GM10248 (cell line): ENCODE data around the gene NEUROD2.

Experiments used
- CTCF ChIA-PET: fragments of 300-600 bp; sonication (Branson Sonifier 250); formaldehyde crosslinking; extraction: SDS; loops from one replicate; lab custom pipeline; 2021; ENCODE audit warnings: antibody characterized with exemption; lab: Yijun Ruan, JAX
- POLR2A ChIA-PET: fragments of 350-650 bp; sonication (Branson Sonifier 250); formaldehyde crosslinking; extraction: SDS; loops from one replicate; lab custom pipeline; 2020; ENCODE audit warnings: antibody characterized with exemption; lab: Yijun Ruan, JAX
- DNase-seq: peaks from one replicate; pipeline ENCODE4 v3.0.0; 2012; ENCODE audit errors: extremely low spot score
- TF ChIP-seq, protein P1 (sequence below): IDR thresholded peaks from 2 replicates; pipeline ENCODE4 v1.5.1; 2012; ENCODE audit warnings: mild to moderate bottlenecking, low read depth; ENCODE audit errors: extremely low read depth, missing control alignments, control extremely low read depth

The NEUROD2 gene

DNA sequence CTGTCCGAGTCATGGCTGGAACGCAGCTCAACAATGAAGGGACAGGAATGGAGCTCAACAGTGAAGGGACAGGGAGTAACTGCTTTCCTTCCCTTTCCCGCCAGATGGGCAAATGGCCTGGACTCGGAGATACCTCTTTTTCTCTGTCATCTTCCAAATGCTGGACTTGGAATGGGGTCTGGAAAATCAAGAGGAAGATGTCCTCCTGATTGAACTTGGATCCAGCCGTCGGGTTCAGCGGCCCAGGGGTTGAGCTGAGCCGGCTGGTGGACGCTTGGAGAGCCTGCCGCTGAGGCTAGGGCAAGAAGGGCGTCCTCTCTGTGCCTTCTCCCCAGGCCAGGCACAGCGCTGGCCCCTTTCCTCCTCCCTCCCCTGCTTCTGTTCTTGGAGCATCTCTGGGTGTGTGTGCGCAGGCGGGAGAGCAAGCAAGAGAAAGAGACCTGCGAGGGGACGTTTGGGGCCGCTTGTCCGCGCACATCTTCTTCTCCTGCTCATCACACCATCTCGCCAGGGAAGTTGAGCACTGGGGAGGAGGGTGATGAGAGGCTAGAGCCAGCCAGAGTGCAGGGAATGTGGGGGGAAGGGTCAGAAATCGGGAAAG, 6.6 kb downstream of the NEUROD2 start:
- POLR2A ChIA-PET = no interaction called here

DNA sequence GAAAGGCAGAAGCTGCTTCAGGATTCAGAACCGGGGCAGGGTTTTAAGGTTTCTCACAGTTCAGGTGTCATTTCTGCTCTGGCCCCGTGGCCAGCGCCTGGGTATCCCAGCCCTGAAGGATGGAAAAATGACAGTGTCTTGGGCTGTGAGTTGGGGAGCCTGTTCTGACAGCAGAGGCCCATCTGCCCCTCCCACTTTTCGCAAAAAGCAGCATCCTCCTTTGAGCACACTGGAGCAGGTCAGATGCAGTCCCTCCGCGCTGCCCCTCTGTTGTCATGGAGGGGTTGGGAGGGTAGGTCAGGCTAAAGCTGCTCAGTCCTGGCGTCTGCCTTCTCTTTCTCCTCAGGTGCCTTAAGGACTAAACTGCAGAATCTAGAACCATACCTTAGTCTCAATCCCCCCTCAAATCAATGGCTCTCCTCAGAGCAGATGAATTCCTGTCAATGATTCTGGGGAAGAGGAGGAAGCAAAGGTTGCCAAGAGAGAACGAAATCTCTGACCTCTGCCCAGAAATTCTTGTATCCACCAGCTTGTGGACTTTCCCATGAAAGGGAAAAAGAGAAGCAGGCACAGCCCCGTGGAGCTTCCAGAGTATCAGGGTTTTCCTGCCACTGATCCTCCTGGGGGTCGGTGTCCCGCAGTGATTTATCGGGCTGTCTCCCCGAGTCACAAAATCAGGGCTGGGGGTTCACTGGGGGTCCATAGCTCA, 7.3 kb downstream of the NEUROD2 start:
- no peak for DNase-seq
- POLR2A ChIA-PET = no interaction called here
- CTCF ChIA-PET = interaction anchor here (1.2 to 5.9 kb wide), 6 partner anchors 11 to 52 kb away, joined by 3 to 50 read pairs (median 3); no protein-coding TSS in a partner anchor
- TF ChIP-seq, protein P1, sequence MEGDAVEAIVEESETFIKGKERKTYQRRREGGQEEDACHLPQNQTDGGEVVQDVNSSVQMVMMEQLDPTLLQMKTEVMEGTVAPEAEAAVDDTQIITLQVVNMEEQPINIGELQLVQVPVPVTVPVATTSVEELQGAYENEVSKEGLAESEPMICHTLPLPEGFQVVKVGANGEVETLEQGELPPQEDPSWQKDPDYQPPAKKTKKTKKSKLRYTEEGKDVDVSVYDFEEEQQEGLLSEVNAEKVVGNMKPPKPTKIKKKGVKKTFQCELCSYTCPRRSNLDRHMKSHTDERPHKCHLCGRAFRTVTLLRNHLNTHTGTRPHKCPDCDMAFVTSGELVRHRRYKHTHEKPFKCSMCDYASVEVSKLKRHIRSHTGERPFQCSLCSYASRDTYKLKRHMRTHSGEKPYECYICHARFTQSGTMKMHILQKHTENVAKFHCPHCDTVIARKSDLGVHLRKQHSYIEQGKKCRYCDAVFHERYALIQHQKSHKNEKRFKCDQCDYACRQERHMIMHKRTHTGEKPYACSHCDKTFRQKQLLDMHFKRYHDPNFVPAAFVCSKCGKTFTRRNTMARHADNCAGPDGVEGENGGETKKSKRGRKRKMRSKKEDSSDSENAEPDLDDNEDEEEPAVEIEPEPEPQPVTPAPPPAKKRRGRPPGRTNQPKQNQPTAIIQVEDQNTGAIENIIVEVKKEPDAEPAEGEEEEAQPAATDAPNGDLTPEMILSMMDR = no peak

More for the DNA sequence above, 6.6 kb downstream of the NEUROD2 start:
- CTCF ChIA-PET = interaction anchor here (1.3 to 5.9 kb wide), 5 partner anchors 21 to 52 kb away, joined by 3 to 50 read pairs (median 3); no protein-coding TSS in a partner anchor
- DNase-seq = no peak
- TF ChIP-seq, protein P1 = no peak

DNA sequence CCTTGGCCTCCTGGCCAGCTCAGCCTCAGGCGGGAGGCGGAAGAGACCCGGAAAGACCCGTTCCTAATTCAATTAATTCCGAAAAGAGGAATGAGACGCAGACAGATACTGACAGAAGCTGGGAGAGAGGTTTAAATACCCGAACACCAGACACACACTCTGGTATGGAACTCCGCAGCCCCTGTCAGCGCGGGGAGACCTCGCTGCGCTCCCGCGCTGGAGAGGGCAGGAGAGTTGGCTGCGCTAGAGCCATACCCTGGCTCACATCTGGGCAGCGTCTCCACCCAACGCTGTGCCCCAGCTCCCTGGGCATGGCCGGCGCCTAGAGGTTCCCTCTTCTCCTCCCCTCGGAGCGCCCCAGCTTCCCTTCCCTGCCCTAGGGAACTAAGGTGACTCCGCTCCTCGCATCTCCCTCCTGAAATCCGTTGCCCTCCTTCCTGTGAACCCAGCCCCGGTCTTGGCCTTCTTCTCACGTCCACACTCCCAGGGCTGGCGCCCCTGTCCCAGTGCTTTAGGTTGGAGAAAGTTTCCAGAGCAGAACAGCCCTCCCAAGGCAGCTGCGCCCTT, 8.0 kb downstream of the NEUROD2 start:
- no peak for DNase-seq
- POLR2A ChIA-PET = interaction anchor here (0.5 kb wide), 1 partner anchor 23 kb away, joined by 3 read pairs; no protein-coding TSS in a partner anchor
- TF ChIP-seq, protein P1 = no peak
- CTCF ChIA-PET = interaction anchor here (1.2 to 5.9 kb wide), 4 partner anchors 11 to 50 kb away, joined by 3 to 50 read pairs (median 4); no protein-coding TSS in a partner anchor

- DNase-seq = no peak
- CTCF ChIA-PET = interaction anchor here (1.2 to 5.9 kb wide), 3 partner anchors 10 to 23 kb away, joined by 3 to 50 read pairs (median 3); no protein-coding TSS in a partner anchor
- POLR2A ChIA-PET = interaction anchor here (0.5 kb wide), 1 partner anchor 23 kb away, joined by 3 read pairs; no protein-coding TSS in a partner anchor
- TF ChIP-seq, protein P1 = no peak
These were observed 8.6 kb downstream of the NEUROD2 start for GRCh38 chr17:39599004-39599664.

DNA sequence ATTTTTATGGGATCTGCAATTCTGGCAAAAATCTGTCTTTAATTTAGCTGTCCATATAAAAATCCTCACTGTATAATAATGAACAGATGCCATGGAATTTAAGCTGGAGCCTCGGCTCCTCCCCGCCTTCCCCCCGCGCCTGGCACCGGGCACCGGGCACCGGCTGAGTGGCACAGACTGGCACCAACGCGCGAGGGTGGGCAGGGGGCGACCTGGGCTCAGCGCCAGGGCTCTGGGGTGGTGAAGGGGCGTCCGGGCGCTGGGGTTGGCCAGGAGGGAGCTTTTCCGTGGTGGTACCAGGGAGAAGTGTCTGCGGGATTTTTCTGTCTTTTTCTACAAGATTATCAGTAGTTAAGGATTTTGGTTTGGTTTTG, 9.1 kb downstream of the NEUROD2 start:
- DNase-seq = no peak
- CTCF ChIA-PET = interaction anchor here (5.9 kb wide), 1 partner anchor 24 kb away, joined by 50 read pairs; no protein-coding TSS in a partner anchor
- TF ChIP-seq, protein P1 = no peak
- POLR2A ChIA-PET = no interaction called here

- TF ChIP-seq, protein P1 = no peak
- CTCF ChIA-PET = interaction anchor here (5.9 kb wide), 1 partner anchor 24 kb away, joined by 50 read pairs; no protein-coding TSS in a partner anchor
These were observed 9.7 kb downstream of the NEUROD2 start for GRCh38 chr17:39598047-39598481.

More at GRCh38 chr17:39598047-39598481, 9.7 kb downstream of the NEUROD2 start:
- no peak for DNase-seq
- POLR2A ChIA-PET = no interaction called here
